ENCODE measurements around the gene EDN2.

DNA sequence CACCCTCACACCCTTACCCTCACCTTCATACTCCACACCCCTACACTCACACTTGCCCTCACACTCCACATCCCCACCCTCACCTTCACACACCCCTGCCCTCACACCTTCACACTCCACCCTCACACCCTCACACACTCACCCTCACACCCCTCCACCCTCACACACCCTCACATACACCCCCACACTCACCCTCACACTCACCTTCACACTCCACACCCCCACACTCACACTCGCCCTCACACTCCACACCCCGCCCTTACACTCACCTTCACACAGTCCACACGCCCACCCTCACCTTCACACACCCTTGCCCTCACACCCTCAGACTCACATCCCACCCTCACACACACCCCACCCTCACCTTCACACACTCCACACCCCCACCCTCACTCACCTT, 43.6 kb upstream of the EDN2 start:
- TF ChIP-seq, protein P1, sequence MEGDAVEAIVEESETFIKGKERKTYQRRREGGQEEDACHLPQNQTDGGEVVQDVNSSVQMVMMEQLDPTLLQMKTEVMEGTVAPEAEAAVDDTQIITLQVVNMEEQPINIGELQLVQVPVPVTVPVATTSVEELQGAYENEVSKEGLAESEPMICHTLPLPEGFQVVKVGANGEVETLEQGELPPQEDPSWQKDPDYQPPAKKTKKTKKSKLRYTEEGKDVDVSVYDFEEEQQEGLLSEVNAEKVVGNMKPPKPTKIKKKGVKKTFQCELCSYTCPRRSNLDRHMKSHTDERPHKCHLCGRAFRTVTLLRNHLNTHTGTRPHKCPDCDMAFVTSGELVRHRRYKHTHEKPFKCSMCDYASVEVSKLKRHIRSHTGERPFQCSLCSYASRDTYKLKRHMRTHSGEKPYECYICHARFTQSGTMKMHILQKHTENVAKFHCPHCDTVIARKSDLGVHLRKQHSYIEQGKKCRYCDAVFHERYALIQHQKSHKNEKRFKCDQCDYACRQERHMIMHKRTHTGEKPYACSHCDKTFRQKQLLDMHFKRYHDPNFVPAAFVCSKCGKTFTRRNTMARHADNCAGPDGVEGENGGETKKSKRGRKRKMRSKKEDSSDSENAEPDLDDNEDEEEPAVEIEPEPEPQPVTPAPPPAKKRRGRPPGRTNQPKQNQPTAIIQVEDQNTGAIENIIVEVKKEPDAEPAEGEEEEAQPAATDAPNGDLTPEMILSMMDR (IDR thresholded peaks at IDR 0.05; ENCODE audit: poor library complexity): no peak
- no peak for TF ChIP-seq EZH2phosphoT487 (IDR thresholded peaks at IDR 0.05; ENCODE audit: low read depth, severe bottlenecking, unreplicated experiment)
